ENCODE results near the gene GATA2. TPM values are rescaled to one million over a fixed set of nuclear protein-coding genes. Genes with fewer than 3 reads are reported as not detected.

The GATA2 gene
- 3.3 TPM for total RNA-seq

DNA sequence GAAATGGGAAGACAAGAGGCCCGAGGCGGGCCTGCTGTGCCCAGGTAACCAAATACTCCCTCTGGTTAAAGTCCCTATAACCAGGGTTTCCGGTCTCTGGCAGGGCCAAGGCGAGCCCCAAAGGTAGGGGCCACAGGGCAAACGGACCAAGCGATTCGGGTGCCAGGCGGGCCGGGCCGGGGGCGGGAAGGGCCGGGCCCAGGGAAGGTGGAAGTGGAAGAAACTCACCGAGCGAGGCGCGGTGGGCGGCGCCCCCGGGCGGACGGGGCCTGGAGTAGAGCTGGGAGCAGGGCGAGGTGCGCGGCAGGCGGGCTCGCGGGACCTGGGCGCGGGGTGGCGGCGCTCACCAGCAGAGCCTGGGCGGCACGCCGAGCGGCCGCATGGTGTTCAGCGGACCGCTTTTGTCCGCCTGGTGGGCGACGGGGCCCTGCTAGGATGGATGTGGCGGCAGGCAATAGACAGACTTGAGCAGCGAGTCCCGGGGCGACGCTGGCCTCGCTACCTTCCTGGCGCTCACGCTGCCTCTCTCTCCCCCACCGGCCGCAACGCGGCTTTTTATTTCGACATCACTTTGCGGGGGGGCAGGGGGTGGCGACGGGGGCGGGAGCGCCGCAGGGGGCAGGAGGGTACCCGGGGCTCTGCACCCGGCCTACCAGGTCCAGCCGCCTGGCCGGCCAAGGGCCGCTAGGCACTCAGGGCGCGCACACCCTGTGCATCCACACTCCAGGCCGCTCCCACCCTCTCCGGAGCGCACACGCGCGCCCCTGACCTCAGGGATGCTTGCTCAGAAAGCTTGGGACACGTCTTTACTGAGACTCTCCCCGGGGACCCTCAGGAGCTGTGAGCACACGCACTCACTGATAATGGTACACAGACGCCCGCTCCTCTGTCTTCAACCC is at the start of gene GATA2:
Gene GATA2, minus strand, starts transcription at position 531 of the 899 bp plus-strand sequence. CDS start 6,170 bp downstream, outside the sequence.
- no peak for DNase-seq

DNA sequence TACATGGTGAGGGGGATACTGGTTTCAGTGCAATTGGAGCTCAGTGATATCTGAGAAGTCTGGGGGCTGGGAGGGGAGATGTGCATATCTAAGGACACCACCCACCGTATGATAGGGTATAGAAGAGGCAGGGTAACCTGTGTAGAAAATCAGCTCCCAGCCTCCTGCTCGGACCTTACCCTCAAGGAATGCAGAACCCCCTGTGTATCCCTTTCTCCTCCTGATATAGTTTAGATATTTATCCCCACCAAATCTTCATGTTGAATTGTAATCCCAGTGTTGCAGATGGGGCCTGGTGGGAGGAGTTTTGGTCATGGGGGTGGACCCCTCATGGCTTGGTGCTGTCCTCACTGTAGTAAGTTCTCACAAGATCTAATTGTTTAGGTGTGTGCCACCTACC is 48.2 kb upstream of the GATA2 start:
- no peak for DNase-seq

DNA sequence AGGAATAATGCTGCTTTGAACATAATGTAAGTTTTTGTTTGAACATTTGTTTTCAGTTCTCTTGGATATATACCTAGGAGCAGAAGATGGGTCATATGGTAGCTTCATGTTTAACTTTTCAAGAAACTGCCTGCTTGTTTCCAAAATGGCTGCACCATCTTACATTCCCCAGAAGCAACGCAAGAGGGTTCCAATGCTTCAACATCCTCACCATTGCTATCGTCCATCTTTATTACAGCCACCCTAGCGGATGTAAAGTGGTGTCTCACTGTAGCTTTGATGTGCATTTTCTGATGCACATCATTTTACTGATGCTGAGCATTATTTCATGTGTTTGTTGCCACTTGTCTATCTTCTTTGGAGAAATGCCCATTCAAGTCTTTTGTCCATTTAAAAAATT is 46.4 kb upstream of the GATA2 start:
- DNase-seq = no peak

DNA sequence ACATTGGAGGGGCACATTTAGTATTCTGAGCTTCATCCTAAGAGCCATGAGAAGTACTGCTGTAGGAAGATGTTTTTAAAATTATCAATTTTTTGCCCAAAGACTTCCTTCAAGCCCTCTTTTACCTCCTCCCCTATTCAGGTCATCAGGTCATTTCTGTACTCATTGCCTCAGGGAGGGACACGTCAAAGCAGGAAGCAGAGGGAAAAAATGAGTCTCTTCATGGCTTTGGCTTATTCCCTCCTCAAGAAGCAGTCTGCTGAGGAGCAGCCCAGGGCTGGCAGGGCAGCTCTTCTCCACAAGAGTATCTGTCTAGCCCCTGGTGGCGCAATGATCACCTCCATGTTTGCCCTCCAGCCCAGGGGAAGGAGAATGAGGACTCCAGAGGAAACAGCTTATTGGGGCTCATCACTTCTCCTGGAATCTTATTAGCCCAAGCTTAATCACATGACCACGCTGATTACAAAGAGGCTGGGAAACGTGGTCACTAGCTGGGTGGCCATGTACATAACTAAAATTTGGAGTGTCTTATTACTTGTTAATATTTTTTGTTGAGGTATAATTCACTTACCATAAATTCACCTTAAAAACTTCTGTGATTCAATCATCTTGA is 44.2 kb upstream of the GATA2 start:
- DNase-seq = no peak

DNA sequence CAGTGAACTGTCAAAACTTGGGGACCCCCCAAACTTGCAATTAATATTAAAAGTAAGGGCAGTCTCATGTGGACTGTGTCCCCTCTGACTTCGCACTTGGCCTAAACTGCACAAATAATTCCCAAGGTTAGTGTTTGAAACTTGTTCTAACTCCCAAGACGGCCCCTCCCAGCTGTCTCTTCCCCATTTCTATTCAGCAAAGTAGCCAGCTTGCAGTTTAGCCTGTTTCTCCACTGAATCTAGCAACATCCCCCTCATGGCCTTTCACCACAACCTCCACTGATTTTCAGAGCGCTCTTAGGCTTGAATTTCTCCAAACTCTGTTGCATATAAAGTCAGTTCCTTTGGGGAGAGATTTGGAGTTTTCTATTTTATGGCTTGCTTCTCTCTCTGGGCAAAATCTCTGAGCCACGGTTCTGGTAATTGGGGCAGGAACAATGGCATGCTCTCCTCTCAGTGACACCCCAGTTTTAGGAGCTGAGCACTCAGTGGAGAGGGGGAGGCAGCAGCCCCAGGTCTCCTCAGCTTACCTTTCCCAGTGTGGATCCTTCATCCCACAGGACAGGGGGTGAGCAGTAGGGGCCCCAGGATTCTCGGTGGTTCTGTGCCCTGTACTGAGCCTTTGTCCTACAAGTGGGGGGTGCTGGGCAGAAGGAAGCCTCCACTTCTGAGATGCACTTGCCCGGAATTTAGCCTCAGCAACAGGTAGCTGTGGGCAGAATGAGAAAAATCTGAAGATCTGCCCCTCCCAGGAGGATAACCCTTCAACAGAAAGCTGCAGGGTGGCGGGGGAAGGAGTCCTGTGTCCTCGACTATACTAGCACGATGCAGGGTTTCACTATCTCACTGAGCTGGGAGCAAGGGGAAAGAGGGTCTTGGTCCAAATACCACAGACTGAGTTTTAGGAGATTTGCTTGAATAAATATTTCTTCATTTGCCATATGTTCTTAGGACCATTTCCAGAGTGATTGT is 39.3 kb upstream of the GATA2 start:
- DNase-seq = no peak

DNA sequence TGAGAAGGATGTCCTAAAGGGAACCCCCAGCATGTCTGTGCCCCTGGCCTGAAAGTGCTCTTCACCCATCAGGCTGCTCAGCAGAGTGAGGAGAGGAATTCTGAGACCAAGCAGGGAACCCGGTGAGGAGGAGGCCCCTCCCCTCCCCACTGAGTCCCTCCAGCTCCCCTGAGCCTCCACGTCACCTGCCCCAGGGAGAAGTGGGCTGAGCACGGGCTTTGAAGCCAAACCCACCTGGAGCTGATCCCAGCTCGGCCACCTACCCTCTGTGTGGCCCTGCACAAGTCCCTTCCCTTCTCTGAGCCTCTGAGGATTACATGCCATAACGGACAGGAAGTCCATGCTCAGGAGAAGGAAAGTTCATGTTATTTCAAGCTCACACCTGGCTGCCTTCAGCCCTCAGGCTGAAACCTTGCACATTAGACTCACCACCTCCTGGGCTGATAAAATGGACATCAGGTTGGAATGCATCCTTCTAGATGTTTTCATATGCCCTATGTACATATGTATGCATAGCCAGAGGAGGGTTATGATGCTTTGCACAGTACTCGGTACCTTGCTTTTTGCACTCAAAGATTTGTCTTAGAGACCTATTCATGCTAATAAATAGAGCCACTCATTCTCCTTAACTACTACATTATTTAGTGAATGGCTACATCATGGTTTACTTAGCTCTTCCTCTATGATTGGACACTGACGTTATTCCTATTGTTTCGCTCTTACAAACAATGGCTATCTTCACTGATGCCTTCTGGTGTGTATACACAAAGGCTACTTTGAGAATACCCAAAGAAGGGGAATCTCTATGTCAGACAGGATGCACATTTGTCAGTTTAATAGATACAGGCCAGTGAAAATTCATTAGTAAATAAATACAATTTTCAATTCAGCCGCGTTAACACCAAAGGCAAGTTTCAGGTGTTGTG is 31.6 kb upstream of the GATA2 start:
- no peak for DNase-seq

DNA sequence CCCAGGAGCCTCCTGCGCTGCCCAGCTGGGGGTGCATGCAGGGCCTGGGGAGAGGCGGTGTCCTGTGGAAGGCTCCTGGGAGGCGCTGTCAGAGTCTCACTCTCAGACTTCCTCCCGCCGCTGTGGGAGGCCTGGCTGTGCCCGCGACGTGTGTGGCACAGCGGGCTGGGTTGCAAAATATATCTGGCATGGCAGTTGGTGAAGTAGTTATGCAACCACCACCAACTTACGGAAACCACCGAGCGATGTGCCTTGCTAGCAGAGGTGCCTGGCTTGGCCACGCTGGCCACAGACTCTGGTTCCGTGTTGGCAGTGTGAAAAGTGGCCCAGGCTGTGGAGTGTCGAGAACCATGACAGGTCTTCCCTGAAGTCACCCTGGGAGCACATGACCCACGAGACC is 30.6 kb upstream of the GATA2 start:
- DNase-seq = no peak

DNA sequence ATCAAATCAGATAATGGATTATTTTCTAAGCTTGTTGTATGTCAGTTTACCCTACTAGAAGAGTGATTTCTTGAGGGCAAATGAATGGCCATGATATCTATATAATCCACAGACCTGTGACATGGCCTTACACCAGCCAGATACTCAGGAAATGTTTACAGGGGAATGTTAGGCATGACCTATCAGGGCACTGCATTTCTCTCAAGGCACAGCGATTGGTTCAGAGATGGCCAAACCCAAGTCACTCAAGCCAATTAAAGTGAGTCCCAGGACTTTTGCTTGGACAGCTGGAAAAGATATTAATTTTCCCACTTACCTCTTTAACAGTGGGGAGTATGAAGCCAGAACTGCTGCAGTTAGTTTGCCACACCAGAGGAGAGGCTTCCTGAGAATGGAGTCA is 28.7 kb upstream of the GATA2 start:
- DNase-seq = no peak

DNA sequence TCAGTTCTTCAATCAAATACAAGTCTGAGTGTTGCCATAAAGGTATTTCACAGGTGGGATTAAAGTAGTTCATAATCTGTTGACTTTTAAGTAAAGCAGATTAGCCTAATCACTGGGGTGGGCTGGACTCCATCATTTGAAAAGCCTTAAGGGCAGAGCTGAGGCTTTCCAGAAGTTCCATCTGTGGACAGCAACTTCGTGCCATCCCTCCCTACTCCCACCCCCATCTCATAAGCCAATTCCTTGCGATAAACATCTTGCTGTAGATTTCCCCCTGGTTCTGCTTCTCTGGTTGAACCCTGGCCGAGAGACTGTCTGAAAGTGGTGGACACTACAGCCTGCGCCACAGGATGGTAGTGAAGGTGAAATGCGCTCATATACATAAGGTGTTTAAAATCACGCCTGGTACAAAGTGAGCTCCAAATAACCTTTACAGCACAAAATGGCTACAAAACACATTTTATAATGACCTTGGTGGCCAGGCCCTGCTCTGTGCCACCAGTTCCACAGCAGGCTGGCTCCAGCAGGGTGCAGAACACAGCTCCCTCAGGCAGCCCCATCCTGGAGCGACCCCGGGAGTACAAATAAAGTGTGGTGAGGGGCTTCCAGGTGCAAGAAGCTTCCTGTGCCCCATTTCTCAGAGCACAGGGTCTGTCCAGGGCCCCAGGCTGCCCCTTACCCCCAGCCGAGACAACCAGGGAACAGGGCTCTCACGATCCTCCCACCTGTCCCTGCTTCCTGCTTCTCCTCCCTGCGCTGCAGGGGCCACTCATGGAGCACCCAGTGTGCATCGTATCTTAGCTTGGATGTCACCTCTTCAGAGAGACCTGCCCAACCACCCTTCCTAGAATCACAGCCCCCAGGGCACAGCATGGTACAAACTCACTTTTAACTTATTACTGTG is 25.8 kb upstream of the GATA2 start:
- DNase-seq = no peak

DNA sequence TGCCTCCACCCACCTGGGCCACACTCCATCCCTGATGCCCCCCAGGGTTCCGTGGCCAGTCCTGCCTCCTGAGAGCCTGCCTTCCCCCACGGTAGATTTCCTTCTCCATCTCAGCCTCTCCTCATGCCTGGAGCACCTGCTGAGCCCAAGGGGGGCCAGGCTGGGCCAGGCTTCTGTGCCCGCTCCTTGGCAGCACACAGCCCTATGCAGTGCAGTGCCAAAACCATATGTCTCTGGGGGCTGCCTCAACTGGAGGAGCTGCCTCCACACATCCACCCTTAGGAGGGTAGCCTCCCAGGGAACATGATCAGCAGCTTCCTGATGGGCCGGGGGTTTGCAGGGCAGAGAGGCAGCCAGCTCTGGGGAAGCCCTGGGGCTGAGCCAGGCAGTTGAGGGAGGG is 24.6 kb upstream of the GATA2 start:
- DNase-seq = no peak

DNA sequence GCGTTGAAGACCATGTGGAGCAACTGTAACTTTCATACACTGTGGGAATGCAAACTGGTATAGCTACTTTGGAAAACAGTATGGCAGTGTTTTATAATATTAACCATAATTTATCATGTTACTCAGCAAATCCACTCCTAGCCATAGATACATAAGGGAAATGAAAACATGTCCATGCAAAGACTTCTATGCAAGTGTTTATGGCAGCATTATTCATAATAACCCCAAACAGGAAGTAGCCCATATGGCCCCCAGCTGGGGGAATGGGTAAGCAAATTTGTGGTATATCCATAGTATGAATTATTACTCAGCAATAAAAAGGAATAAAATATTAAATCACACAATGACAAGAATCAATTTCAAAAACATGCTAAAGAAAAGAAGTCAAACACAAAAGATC is 23.0 kb upstream of the GATA2 start:
- no peak for DNase-seq

DNA sequence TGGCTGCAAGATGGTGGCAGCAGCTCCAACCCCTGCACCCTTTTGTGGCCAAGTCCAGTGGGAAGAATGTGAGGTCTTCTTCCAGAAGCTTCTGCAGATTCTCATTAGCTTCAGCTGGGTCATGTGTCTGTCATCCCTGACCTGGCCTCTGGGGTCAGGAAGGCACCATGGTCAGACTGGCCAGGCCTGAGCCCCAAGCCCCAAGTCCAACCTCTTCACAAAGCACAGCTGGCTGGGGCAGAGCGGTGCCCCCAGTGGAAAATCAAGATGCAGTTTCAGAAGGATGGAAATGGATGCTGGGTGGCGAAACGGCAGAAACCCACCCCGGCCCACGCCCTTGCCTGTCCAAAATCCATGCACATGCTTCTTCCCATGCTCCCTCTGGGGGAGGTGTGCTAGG is 15.9 kb upstream of the GATA2 start:
- no peak for DNase-seq

DNA sequence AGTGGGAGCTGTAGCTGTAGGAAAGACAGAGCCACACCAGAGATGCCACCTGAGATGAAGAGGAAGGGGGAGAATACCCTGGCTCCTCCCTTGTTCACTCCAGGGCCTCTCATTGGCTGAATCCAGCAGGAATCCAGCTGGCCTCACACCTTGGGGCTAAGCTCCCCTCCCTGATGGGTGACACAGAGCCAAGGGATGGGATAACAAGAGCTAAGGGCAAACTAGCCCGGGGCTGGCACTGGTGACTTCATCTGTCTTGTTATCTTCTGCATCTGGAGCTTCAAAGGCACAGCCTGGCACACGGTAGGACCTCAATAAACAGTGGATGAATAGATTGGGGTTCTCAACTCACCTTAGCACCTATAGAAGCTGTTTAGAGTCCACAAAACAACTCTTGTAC is 13.8 kb upstream of the GATA2 start:
- DNase-seq = no peak

DNA sequence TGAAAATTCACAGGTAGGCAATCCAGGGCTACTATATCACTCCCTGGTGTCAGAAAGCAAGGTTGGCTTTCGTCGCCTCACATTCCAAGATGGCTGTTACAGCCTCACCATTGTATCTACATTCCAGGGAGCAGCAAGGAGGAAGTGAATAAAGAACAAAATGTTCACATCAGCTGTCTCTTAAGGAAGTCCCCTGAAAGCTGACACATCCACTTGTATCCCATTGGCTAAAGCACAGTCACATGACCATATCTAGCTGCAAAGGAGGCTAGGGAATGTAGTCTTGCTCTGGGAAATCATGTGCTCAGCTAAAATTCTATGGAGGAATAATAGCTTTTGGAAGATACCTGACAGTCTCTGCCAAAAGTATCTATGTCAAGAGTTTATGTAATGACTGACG is 12.8 kb upstream of the GATA2 start:
- DNase-seq = no peak

DNA sequence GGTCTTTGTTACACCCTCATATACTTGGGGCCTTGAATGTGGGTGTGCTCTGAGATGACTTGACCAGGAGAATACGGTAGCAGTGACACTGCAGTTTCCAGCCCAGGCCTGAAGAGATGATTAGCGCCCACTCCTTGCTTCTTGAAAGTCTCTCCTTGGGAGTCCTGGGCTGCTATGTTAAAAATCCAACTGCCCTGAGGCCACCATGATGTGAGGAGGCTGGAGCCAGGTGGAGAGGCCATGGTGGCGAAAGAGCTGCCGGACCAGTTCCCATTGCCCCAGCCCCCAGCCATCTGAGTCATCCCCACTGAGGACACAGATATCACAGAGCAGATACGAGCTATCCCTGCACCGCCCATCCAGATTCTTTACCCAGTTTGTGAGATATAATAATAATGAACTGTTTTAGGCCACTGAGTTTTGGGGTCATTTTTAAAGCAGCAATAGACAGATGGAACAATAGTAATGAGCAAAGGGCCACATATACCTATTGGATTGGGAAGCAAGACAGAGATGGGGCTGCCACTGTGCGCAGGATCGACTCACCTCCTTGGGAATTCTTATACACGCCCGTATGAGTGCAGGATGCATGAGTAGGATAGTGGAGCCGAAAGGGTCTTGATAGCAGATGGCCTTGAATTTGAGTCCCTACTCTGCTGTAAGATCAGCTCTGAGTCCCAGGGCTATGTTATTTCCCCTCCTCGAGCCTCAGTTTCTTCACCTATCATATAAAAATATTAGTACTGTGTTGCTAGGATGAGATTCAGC is 12.1 kb upstream of the GATA2 start:
- no peak for DNase-seq

DNA sequence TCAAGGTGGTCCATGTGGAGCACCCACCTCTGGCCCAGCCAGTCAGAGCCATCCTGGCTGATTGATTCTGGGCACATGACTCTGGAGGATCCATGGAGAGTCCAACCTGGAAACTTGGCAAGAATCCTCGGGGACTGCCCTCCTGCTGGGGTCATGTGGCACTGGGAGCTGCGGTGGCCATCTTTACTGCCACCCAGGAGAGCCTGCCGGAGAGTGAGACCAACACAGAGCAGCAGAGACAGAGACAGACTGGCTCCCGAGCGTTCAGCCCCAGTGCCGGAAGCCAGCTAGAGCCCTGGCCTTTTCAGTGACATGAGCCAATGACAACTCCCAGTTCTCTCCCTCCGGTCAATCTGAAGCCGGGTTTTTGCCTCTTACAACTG is 11.5 kb upstream of the GATA2 start:
- DNase-seq = no peak

DNA sequence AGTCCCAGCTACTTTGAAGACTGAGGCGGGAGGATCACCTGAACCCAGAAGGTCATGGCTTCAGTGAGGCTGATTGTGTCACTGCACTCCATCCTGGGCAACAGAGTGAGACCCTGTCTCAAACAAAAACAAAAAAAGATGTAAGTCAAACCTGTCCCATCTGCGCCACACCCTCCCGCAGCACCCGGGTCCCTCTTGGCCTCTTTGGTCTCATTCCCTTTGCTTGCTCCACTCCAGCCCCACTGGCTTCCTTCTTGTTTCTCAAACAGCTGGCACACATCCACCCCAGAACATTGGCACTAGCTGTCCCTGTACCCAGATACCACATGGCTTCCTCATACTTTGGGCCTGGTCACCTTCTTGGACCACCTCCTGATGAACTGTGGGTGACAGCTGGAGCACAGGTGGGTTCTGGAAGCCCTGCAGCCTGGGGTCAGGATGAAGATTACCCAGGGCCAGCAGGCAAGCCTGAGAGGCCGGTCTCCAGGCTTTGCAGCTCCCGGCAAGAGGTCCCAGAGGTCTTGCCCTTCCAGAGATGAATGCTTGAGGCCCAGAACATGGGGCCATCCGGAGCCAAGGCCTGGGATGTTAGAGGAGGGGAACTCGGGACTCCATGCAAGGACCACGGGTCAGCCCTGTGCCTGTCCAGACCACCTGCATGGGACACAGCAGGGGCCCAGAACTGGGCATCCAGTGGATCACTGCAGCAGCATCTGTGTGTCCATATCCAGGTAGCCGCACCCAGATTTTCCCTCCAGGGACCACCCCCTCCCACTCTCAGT is 10.9 kb upstream of the GATA2 start:
- DNase-seq = no peak

DNA sequence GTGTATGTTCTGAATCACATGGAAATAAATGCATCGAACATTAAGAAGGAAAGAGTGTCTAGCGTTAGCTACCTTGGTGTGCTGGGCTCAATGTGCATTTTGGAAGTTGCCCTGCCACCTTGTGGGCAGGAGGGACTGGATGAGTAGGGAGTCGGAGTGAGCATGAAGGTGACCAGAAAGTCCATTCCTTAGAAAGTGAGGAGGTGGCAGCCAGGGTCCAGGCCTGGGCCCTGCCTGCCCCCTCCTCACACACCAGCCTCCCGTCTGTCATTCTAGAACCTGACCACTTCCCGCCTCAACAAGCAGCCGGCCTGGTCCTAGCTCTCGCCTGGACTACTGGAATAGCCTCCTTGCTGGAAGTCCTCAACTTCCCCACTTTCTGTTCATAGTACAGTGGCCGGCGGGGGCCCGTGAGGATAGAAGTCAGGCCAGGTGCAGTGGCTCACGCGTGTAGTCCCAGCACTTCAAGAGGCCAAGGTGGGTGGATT is 10.2 kb upstream of the GATA2 start:
- DNase-seq = no peak

DNA sequence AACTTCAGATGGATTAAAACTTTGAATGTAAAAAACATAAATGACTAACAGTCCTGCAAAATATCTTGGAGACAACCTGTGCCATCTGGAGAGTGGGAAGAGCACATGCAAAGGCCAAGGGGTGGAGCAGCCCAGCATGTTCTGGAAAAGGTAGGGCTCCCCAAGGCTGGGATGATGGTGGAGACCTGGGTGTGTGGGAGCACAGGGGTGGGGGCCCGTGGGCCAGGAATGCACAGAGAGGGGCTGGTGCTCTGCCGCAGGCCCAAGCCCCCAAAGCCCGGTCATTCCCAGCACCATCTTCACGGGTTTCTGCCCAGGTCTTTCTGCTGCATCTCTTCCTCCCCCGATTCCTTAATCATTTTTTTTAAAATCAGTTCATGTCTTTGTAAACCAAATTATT is 9.7 kb upstream of the GATA2 start:
- no peak for DNase-seq

All from skin of body (tissue), 2 donors.